Erythroblast (primary cell): ENCODE data around the gene FBXW12.

ENCODE experiments used
- GATA1 ChIP-seq: IDR thresholded peaks from 2 replicates; pipeline ENCODE4 v1.6.1; 2011; ENCODE audit warnings: low read depth, mild to moderate bottlenecking, control low read depth, low read length, moderate library complexity
- POLR2A ChIP-seq: IDR thresholded peaks from 2 replicates; pipeline ENCODE4 v1.6.1; 2011; ENCODE audit warnings: mild to moderate bottlenecking, low read length

GRCh38 chr3:48361928-48362327 lies 10.1 kb upstream of the FBXW12 start:
- TF ChIP-seq POLR2A (no peak), GATA1 (no peak)
